Measurements from ENCODE around the gene CAMKV. TPM values are rescaled to one million over a fixed set of nuclear protein-coding genes. Genes with fewer than 3 reads are reported as not detected.
"Not testable (repeated sequence)": the region's sequence is repeated elsewhere in the genome, so short reads cannot be mapped to it uniquely, and the experiment has no call there.

The CAMKV gene
- total RNA-seq (2014; rRNA removed; shearing (Covaris generic); ENCODE audit: low replicate concordance), result 3.2 and 7.8 TPM in 2 replicates

GRCh38 chr3:49869525-49870126 lies at the start of gene CAMKV:
CAMKV (minus strand) TSS chr3:49869906; CDS start chr3:49862388, 7,518 bp downstream.
- peak within 1 kb of the TSS; percentile 67 for H3K4me3 ChIP-seq (ENCODE audit: low read length)
- peaks cover 8% of the 10 kb centered on the region; the same call in 1 of the 2 replicates for H4K20me1 ChIP-seq (ENCODE audit: insufficient read depth, low read depth, low read length)
- DNase-seq, result peak; percentile 78
- no peaks in the 10 kb centered on the region for H3K9me2 ChIP-seq (replicated peaks; ENCODE audit: insufficient read depth, low read length)
- peak within 1 kb of the TSS; percentile 63 for H3K9ac ChIP-seq (ENCODE audit: low read length)
- peak within 1 kb of the TSS; percentile 53; the same call in 1 of the 2 replicates for H2AFZ ChIP-seq (ENCODE audit: low read length)
- peaks cover 65% of the 10 kb centered on the region for H3K4me1 ChIP-seq (ENCODE audit: low read length)
- no peaks in the 10 kb centered on the region for H3K36me3 ChIP-seq (ENCODE audit: insufficient read depth, low read length)
- peak within 1 kb of the TSS; percentile 79 for H3K4me2 ChIP-seq (ENCODE audit: low read depth, low read length, poor library complexity, severe bottlenecking)
- H3K9me3 ChIP-seq (ENCODE audit: low read length), result no peaks in the 10 kb centered on the region
- no peaks in the 10 kb centered on the region for H3K79me2 ChIP-seq (ENCODE audit: low read length)
- H3K27ac ChIP-seq (ENCODE audit: low read length), result no peak within 1 kb of the TSS; the same call in 1 of the 2 replicates
- no peaks in the 10 kb centered on the region; the same call in 1 of the 2 replicates for H3K27me3 ChIP-seq (ENCODE audit: low read length)

GRCh38 chr3:49917806-49918590 lies 48.3 kb upstream of the CAMKV start:
- DNase-seq; H3K4me3 ChIP-seq (ENCODE audit: low read length); H3K9me3 ChIP-seq (ENCODE audit: low read length); H3K4me2 ChIP-seq (ENCODE audit: low read depth, low read length, poor library complexity, severe bottlenecking); H4K20me1 ChIP-seq (ENCODE audit: insufficient read depth, low read depth, low read length); H2AFZ ChIP-seq (ENCODE audit: low read length); H3K9me2 ChIP-seq (replicated peaks; ENCODE audit: insufficient read depth, low read length); H3K9ac ChIP-seq (ENCODE audit: low read length); H3K79me2 ChIP-seq (ENCODE audit: low read length); H3K27ac ChIP-seq (ENCODE audit: low read length); H3K36me3 ChIP-seq (ENCODE audit: insufficient read depth, low read length); H3K27me3 ChIP-seq (ENCODE audit: low read length); H3K4me1 ChIP-seq (ENCODE audit: low read length): not testable (repeated sequence)

DNA sequence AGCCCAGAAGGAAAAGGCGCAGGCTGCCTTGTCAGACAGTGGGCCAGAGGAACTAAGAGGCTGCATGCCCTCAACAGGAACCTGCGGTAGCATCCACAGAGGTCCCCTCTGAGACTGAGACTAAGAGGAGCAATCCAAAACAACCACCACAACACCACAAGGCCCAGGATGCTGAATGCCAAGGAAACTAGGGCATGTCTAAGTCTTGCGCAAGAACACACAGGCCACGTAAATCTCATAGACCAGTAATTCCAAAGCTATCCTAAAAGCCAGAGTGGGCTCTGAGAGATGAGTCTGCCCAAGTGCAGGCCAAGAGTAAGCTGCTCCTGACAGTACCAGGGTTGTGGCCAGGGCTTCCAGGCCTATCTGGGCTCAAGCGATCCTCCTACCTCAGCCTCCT lies 47.0 kb upstream of the CAMKV start:
- no peak overlapping the region for H3K9ac ChIP-seq (ENCODE audit: low read length)
- no peak for DNase-seq
- H3K4me3 ChIP-seq (ENCODE audit: low read length), result no peak overlapping the region
- H3K9me3 ChIP-seq (ENCODE audit: low read length), result no peaks in the 10 kb centered on the region
- H2AFZ ChIP-seq (ENCODE audit: low read length), result no peak overlapping the region
- H3K4me1 ChIP-seq (ENCODE audit: low read length), result no peaks in the 10 kb centered on the region
- no peak overlapping the region for H3K27ac ChIP-seq (ENCODE audit: low read length)
- H3K79me2 ChIP-seq (ENCODE audit: low read length), result no peaks in the 10 kb centered on the region
- no peaks in the 10 kb centered on the region for H3K27me3 ChIP-seq (ENCODE audit: low read length)
- H3K9me2 ChIP-seq (replicated peaks; ENCODE audit: insufficient read depth, low read length), result no peaks in the 10 kb centered on the region
- H3K4me2 ChIP-seq (ENCODE audit: low read depth, low read length, poor library complexity, severe bottlenecking), result no peak overlapping the region
- no peaks in the 10 kb centered on the region for H4K20me1 ChIP-seq (ENCODE audit: insufficient read depth, low read depth, low read length)
- H3K36me3 ChIP-seq (ENCODE audit: insufficient read depth, low read length), result no peaks in the 10 kb centered on the region

- H3K79me2 ChIP-seq (ENCODE audit: low read length), result no peaks in the 10 kb centered on the region
- no peaks in the 10 kb centered on the region for H3K36me3 ChIP-seq (ENCODE audit: insufficient read depth, low read length)
- no peaks in the 10 kb centered on the region for H3K4me1 ChIP-seq (ENCODE audit: low read length)
- no peak overlapping the region for H2AFZ ChIP-seq (ENCODE audit: low read length)
- H3K27me3 ChIP-seq (ENCODE audit: low read length), result no peaks in the 10 kb centered on the region
- no peak for DNase-seq
- H3K9ac ChIP-seq (ENCODE audit: low read length), result no peak overlapping the region
- H3K9me2 ChIP-seq (replicated peaks; ENCODE audit: insufficient read depth, low read length), result no peaks in the 10 kb centered on the region
- no peak overlapping the region for H3K27ac ChIP-seq (ENCODE audit: low read length)
- no peak overlapping the region for H3K4me3 ChIP-seq (ENCODE audit: low read length)
- no peaks in the 10 kb centered on the region for H3K9me3 ChIP-seq (ENCODE audit: low read length)
- no peak overlapping the region for H3K4me2 ChIP-seq (ENCODE audit: low read depth, low read length, poor library complexity, severe bottlenecking)
- no peaks in the 10 kb centered on the region for H4K20me1 ChIP-seq (ENCODE audit: insufficient read depth, low read depth, low read length)
Observed at GRCh38 chr3:49914906-49915305, 45.2 kb upstream of the CAMKV start.

GRCh38 chr3:49912881-49913281 lies 43.2 kb upstream of the CAMKV start:
- no peaks in the 10 kb centered on the region for H3K9me3 ChIP-seq (ENCODE audit: low read length)
- no peak for DNase-seq
- no peak overlapping the region for H3K9ac ChIP-seq (ENCODE audit: low read length)
- H3K27me3 ChIP-seq (ENCODE audit: low read length), result no peaks in the 10 kb centered on the region
- H4K20me1 ChIP-seq (ENCODE audit: insufficient read depth, low read depth, low read length), result no peaks in the 10 kb centered on the region
- no peak overlapping the region for H3K4me2 ChIP-seq (ENCODE audit: low read depth, low read length, poor library complexity, severe bottlenecking)
- H3K4me1 ChIP-seq (ENCODE audit: low read length), result no peaks in the 10 kb centered on the region
- H3K4me3 ChIP-seq (ENCODE audit: low read length), result no peak overlapping the region
- no peaks in the 10 kb centered on the region for H3K79me2 ChIP-seq (ENCODE audit: low read length)
- H3K36me3 ChIP-seq (ENCODE audit: insufficient read depth, low read length), result no peaks in the 10 kb centered on the region
- no peak overlapping the region for H2AFZ ChIP-seq (ENCODE audit: low read length)
- no peak overlapping the region for H3K27ac ChIP-seq (ENCODE audit: low read length)
- H3K9me2 ChIP-seq (replicated peaks; ENCODE audit: insufficient read depth, low read length), result no peaks in the 10 kb centered on the region

DNA sequence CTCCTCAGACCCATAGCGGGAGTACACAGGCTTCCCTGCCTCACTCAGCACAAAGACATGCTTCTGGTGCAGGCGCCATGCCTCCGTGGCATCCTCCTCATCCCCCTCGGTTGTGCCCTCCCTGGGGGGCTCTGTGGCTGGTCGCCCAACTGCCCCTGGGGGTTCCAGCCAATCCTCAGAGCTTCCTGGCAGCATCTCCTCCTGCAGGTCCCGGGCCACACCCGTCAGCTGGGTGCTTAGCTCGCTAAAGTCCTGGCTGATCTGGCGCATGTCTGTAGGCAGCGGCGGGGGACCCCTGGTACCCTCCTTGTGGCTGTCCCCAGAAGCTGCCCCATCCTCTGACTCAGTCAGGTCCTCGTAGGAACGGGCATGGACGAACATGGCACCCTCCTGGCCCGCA lies 41.9 kb upstream of the CAMKV start:
- no peak for DNase-seq
- H3K4me1 ChIP-seq (ENCODE audit: low read length), result no peaks in the 10 kb centered on the region
- no peaks in the 10 kb centered on the region for H3K79me2 ChIP-seq (ENCODE audit: low read length)
- no peaks in the 10 kb centered on the region for H4K20me1 ChIP-seq (ENCODE audit: insufficient read depth, low read depth, low read length)
- H3K27ac ChIP-seq (ENCODE audit: low read length), result no peak overlapping the region
- H3K9me2 ChIP-seq (replicated peaks; ENCODE audit: insufficient read depth, low read length), result no peaks in the 10 kb centered on the region
- no peak overlapping the region for H3K9ac ChIP-seq (ENCODE audit: low read length)
- no peaks in the 10 kb centered on the region for H3K36me3 ChIP-seq (ENCODE audit: insufficient read depth, low read length)
- no peak overlapping the region for H3K4me3 ChIP-seq (ENCODE audit: low read length)
- H3K9me3 ChIP-seq (ENCODE audit: low read length), result no peaks in the 10 kb centered on the region
- H2AFZ ChIP-seq (ENCODE audit: low read length), result no peak overlapping the region
- no peaks in the 10 kb centered on the region for H3K27me3 ChIP-seq (ENCODE audit: low read length)
- no peak overlapping the region for H3K4me2 ChIP-seq (ENCODE audit: low read depth, low read length, poor library complexity, severe bottlenecking)

- Histone ChIP-seq H3K4me3 (ENCODE audit: low read length) (no peak overlapping the region), H4K20me1 (ENCODE audit: insufficient read depth, low read depth, low read length) (no peaks in the 10 kb centered on the region), H3K36me3 (ENCODE audit: insufficient read depth, low read length) (no peaks in the 10 kb centered on the region), H3K4me1 (ENCODE audit: low read length) (peaks cover 5% of the 10 kb centered on the region), H3K27me3 (ENCODE audit: low read length) (no peaks in the 10 kb centered on the region), H3K79me2 (ENCODE audit: low read length) (no peaks in the 10 kb centered on the region), H3K9ac (ENCODE audit: low read length) (no peak overlapping the region), H3K27ac (ENCODE audit: low read length) (no peak overlapping the region), H3K9me2 (replicated peaks; ENCODE audit: insufficient read depth, low read length) (no peaks in the 10 kb centered on the region), H2AFZ (ENCODE audit: low read length) (no peak overlapping the region), H3K4me2 (ENCODE audit: low read depth, low read length, poor library complexity, severe bottlenecking) (no peak overlapping the region), H3K9me3 (ENCODE audit: low read length) (no peaks in the 10 kb centered on the region)
- DNase-seq, result no peak
Observed at GRCh38 chr3:49911124-49911420, 41.4 kb upstream of the CAMKV start.

- no peaks in the 10 kb centered on the region for H3K27me3 ChIP-seq (ENCODE audit: low read length)
- peaks cover 9% of the 10 kb centered on the region for H3K4me1 ChIP-seq (ENCODE audit: low read length)
- no peaks in the 10 kb centered on the region for H3K36me3 ChIP-seq (ENCODE audit: insufficient read depth, low read length)
- no peak overlapping the region for H3K27ac ChIP-seq (ENCODE audit: low read length)
- H3K4me3 ChIP-seq (ENCODE audit: low read length), result no peak overlapping the region
- no peaks in the 10 kb centered on the region for H4K20me1 ChIP-seq (ENCODE audit: insufficient read depth, low read depth, low read length)
- no peak overlapping the region for H3K4me2 ChIP-seq (ENCODE audit: low read depth, low read length, poor library complexity, severe bottlenecking)
- no peak overlapping the region for H3K9ac ChIP-seq (ENCODE audit: low read length)
- no peaks in the 10 kb centered on the region for H3K79me2 ChIP-seq (ENCODE audit: low read length)
- no peaks in the 10 kb centered on the region for H3K9me3 ChIP-seq (ENCODE audit: low read length)
- no peak for DNase-seq
- no peaks in the 10 kb centered on the region for H3K9me2 ChIP-seq (replicated peaks; ENCODE audit: insufficient read depth, low read length)
- no peak overlapping the region for H2AFZ ChIP-seq (ENCODE audit: low read length)
Observed at GRCh38 chr3:49910409-49911123, 40.9 kb upstream of the CAMKV start.

Data from Karpas-422 (cell line).